Islet precursor cell (in vitro differentiated cells): Measurements from ENCODE around the gene ADGRE1.

Experiments used
- DNase-seq: peaks from one replicate; pipeline ENCODE4 v3.0.0-alpha.2; 2018

The ADGRE1 gene

GRCh38 chr19:6876748-6877147, 10.6 kb upstream of the ADGRE1 start:
- no peak for DNase-seq

GRCh38 chr19:6877766-6878165, 9.6 kb upstream of the ADGRE1 start:
- DNase-seq, result no peak

- no peak for DNase-seq
These were observed 992 bp upstream of the ADGRE1 start for GRCh38 chr19:6886277-6886897.

- no peak for DNase-seq
These were observed 1.6 kb downstream of the ADGRE1 start for GRCh38 chr19:6888967-6889366.

- DNase-seq, result no peak
These were observed 3.1 kb downstream of the ADGRE1 start for GRCh38 chr19:6890401-6890913.

- DNase-seq, result no peak
These were observed 3.6 kb downstream of the ADGRE1 start for GRCh38 chr19:6890938-6891337.

GRCh38 chr19:6891761-6892385, 4.5 kb downstream of the ADGRE1 start:
- no peak for DNase-seq

GRCh38 chr19:6894313-6894712, 6.9 kb downstream of the ADGRE1 start:
- no peak for DNase-seq

GRCh38 chr19:6903446-6903845, 16.1 kb downstream of the ADGRE1 start:
- no peak for DNase-seq

GRCh38 chr19:6906559-6907060, 19.2 kb downstream of the ADGRE1 start:
- no peak for DNase-seq

- DNase-seq, result no peak
These were observed 24.1 kb downstream of the ADGRE1 start for GRCh38 chr19:6911523-6911922.

GRCh38 chr19:6914321-6914720, 26.9 kb downstream of the ADGRE1 start:
- no peak for DNase-seq

GRCh38 chr19:6916952-6917351, 29.6 kb downstream of the ADGRE1 start:
- no peak for DNase-seq

- DNase-seq, result no peak
These were observed 38.0 kb downstream of the ADGRE1 start for GRCh38 chr19:6925386-6925785.

GRCh38 chr19:6925801-6926751, 38.7 kb downstream of the ADGRE1 start:
- no peak for DNase-seq

GRCh38 chr19:6930190-6930589, 42.8 kb downstream of the ADGRE1 start:
- no peak for DNase-seq

- no peak for DNase-seq
These were observed 47.7 kb downstream of the ADGRE1 start for GRCh38 chr19:6935069-6935468.

GRCh38 chr19:6935618-6936017, 48.2 kb downstream of the ADGRE1 start:
- DNase-seq, result no peak

- no peak for DNase-seq
These were observed 58.4 kb downstream of the ADGRE1 start for GRCh38 chr19:6945733-6946132.

- no peak for DNase-seq
These were observed 60.4 kb downstream of the ADGRE1 start for GRCh38 chr19:6947745-6948144.

- no peak for DNase-seq
These were observed 61.5 kb downstream of the ADGRE1 start for GRCh38 chr19:6948884-6949283.

GRCh38 chr19:6952956-6953355, 65.6 kb downstream of the ADGRE1 start:
- no peak for DNase-seq

GRCh38 chr19:6955082-6955481, 67.7 kb downstream of the ADGRE1 start:
- no peak for DNase-seq
